NCI-H524 (cell line): ENCODE data around the gene TSSC4.
"Not testable (repeated sequence)": the region's sequence is repeated elsewhere in the genome, so short reads cannot be mapped to it uniquely, and the experiment has no call there.

ENCODE experiments used
- DNase-seq, 2 experiments: peaks; one replicate each; lab custom pipeline; 2025; lab: John Stamatoyannopoulos, UW

The TSSC4 gene

DNA sequence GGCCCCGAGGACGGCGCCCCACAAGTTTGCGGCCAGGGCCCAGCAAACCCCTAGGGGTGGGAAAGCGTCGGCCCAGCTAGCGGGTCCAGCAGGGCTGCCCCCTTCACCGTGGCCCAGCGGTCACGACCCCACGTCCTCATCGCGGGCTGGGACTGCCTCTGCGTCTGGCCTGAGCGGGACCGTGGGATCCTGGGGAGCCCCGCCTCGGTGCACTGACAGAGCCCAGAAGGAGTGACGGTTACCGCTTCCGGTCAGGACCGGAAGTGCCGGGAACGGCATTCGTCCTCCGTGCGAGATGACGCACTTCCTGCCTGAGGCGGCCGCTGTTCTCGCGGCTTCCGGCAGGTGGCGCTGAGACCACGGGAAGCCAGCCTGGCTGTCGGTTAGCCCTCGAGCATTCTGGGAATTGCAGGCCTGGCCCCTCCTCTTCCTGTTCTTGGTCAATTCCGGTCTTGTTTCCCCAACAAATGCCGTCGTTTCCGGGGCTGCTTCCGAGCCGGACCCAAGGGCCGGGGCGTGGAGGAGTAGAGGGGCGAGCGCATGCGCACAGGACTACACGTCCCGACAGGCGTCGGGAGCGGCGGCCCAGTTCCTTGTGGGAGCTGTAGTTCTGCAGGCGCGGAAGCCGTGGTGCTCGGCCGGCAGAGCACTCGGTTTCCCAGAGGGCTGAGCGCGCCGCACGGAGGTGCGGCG is at the start of gene TSSC4:
Gene TSSC4, plus strand, starts transcription at position 682 of the 693 bp plus-strand sequence. CDS start 1,884 bp downstream, outside the sequence.
- peak; percentile 99 for DNase-seq

DNA sequence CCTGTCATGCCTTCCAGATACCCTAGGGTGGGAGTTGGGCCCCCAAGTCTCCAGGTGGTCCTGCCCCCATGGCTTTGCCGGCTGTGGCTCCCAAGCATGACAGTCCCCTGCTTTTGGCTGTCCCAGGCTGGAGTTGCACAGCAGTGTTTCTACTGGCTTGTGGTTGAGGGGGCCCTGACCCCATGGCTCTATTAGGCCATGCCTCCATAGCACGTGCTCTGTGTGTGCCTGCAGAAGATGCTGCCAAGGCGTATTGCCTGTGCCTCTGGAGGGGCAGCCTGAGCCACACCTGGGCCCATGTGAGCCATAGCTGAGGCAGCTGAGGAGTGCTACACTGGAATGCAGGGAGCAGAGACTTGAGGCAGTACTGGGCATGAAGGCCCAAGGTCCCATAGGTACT is 48.8 kb upstream of the TSSC4 start:
- DNase-seq, result no peak

DNA sequence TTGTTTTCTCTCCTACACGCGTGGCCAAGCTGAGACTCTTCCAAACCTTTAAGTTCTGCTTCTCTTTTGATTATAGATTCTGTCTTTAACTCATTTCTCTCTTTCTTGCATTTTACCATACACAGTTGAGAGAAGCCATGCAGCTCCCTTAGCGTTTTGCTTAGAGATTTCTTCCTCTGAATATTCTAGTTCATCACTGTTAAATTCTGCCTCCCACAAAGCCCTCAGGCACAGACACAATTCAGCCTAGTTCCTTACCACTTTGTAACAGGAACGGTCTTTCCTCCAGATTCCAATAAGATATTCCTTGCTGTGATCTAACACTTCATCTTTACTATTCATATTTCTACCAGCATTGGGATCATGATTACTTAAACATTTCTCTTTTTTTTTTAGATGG is 48.1 kb upstream of the TSSC4 start:
- DNase-seq, result no peak

DNA sequence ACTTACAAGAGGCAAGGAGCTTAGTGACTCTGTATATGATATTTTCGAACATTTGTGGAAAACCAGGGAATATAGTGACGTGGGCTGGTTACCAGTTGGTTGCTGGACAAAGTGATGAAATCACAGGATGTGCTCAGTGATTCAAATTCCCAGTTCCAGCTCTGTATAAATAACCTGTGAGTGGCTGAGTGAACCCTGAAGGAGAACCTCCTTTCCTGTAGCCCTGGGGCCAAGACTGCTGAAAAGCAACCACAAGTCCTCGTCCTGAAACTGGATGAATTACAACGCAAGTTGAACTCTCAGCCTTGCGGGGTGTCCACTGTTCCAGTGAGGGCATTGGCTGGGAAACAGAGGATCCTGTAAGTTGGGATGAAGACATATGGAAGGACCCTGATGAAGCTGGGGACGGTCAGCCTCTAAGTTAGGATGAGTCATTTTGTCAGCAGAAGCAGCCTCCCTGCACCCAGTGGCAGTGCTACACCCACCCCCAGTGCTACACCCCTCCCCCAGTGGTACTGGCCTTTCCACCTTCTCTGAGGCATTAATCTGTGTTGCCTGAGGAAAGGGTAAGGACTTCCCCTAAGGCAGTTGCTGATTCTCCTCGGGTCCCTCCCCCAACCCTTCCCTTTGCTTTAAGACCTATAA is 45.4 kb upstream of the TSSC4 start:
- DNase-seq, result no peak

DNA sequence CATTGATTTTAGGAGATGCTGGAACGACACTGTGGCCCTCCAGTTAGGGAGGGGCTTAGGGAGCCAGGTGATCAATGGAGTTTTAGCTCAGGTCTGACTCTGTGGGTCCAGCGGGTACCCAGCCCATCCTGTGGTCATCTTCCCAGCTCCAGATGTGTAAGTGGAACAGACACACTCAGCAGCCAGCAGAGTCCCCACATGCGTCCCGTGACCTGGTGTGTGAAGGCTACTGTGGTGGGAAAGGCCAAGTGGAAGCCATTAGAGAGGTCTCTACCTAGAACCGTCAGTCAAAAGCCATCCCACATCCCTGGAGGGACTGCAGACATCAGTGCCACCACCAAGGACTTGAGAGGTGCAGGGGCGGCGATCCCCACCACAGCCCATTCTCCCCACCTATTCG is 43.3 kb upstream of the TSSC4 start:
- DNase-seq, result no peak

DNA sequence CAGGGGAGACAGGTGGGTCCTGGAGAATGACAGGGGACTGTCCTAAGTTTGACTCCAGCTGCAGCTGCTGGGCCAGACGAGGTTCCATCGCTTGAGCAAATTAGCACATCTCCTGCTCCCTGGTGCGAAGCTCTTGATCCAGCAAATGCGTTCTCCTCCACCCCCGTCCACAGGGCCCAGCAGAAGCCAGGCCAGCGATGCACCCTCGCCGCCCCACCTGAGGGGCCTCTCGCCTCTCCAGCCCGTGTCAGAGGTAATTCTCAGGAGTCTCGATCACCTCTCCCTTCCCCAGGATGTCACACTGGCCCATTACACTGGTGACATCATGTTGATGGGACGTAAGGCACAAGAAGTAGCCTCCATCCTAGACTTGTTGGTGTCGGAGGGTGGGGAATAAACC is 42.9 kb upstream of the TSSC4 start:
- DNase-seq, result not testable (repeated sequence)

DNA sequence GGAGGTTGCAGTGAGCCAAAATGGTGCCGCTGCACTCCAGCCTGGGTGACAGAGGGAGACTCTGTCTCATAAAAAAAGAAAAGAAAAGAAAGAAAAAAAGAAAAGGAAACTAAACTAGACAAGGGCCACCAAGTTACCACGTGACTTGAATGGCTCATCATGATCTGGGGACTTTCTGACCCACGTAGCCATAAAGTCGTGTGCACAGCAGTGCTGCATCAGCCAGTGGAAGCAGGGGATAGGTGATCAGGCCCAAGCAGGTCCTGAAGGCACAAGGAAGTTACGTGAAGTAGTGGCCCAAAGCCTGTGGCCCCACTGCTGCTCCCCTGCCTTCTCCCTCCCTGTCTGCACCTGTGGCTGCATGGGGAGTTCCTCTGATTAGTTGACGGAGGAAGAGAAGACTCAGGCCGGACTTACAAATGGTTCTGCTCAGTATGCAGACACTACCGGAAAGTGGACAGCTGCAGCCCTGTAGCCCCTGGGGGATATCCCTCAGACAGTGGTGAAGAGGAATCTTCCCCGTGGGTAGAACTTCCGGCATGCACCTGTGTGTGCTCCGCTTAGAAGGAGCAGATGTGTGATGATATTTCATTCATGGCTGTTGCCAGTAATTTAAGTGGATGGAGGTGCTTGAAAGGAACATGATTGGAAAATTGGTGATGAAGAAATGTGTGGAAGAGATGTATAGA is 41.7 kb upstream of the TSSC4 start:
- DNase-seq, result no peak

DNA sequence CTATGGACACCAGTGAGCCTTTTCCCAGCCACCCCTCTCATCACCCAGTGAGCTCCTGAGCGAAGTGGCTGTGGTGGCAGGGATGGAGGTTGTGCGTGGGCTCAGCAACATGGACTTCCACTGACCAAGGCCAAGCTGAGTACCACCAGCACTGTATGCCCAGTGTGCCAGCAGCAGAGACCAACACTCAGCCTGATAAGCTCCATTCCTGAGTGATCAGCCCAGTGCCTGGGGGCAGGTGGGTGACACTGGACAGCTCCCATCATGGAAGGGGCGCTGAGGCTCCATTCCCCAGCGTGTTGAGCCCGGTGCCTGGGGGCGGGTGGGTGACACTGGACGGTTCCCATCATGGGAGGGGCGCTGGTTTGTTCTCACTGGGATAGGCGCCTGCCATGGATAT is 41.0 kb upstream of the TSSC4 start:
- DNase-seq, result no peak

DNA sequence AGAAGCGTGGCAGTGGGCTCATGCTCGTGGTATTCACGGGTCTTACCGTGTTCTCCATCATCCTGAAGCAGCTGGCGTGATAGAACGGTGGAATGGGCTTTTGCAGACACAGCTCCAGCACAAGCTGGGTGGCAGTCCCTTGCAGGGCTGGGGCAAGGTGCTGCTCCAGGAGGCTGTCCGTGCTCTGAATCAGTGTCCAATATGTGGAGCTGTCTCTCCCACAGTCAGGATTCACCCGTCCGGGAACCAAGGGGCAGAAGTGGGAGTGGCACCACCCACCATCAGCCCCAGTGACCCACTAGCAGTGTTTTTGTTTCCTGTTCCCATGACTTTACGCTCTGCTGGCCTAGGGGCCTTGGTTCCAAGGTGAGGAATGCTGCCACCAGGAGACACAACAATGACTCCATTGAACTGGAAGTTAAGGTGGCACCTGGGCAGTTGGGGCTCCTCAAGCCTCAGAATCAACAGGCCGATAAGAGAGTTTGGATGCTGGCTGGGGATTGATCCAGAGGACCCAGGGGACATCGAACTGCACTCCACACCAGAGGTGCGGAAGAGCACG is 40.4 kb upstream of the TSSC4 start:
- DNase-seq, result no peak

DNA sequence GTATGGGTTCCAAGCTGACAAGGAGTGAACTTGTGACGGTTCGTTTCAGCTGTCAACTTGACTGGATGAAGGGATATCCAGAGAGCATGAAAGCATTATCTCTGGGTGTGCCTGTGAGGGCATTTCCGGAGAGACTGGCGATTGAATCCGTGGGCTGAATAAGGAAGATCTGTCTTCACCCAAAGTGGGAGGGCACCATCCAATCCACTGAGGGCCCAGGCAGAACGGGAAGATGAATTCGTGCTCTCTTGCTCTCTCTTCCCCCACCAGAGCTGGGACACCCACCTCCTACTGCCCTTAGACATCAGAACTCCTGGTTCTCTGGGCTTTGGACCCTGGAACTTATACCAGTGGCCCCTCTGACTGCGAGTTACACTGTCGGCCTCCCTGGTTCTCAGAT is 39.0 kb upstream of the TSSC4 start:
- DNase-seq, result no peak

DNA sequence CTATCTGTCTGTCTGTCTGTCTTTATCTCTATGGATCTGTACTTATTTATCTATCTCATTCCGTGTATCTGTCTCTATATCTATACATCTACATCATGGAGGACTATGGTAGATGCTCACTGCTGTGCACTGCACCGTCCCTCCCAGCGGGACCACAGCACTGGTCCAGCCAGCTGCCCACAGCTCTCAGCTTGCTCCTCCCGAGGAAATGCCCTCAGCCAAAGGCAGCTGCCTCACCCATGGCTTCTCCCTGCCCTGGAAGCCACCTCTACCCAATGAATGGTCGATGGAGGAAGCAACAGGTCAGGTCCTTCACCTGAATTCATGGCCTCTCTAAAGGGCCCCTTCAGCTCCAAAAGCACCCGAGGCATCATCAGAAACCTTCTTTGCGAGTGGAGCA is 38.1 kb upstream of the TSSC4 start:
- DNase-seq, result no peak

DNA sequence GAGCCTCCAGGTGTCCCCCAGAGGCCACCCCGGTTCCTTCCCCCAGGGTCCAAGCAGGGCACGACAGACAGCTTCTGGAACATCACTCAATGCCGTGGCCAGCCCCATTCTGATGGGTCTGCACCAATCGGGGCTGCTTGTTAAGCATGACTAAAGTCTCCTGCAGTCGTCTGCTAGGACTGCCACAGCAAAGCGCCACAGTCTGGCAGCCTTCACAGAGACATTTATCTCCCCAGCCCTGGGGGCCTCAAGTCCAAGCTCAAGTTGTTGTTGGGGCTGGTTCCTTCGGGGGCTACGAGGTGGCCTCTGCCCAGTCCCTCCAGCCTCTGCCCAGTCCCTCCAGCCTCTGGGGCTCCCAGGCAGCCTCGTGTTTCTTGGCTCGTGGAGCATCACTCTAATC is 37.4 kb upstream of the TSSC4 start:
- DNase-seq, result no peak

DNA sequence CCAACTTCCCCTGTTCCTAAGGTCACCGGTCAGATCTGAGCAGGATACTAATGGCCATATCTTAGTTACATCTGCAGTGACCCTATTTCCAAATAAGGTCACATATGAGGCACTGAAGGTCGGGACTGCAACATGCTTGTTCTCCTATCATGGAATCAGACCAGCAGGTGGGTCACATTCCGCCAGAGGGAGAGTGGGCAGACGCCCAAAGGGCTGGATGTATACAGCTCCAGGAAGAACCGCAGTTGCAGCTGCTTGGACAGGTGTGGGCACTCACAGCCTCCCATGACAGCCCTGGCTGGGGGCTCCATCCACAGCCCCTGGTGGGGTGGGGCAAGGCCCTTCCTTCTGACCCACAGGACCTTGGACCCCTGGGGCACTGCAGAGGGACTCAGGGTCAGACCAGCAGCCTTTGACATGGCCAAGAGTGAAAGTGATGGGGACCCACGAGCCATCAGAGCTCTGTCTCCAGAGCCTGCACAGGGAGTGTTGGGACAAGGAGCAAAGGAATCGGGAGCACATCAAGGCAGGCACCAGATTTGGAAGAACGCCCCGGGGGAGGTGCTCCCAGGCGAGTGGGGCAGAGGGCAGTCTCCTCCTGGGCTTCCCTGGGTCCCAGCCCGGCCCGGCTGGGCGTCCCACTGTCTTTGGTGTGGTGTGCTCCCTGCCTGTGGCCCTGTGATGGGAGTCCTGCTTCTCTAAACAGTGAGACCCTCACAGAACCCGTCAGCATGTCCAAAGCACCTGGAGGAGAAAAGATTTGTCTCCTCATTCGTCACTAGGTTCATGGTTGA is 36.8 kb upstream of the TSSC4 start:
- no peak for DNase-seq

DNA sequence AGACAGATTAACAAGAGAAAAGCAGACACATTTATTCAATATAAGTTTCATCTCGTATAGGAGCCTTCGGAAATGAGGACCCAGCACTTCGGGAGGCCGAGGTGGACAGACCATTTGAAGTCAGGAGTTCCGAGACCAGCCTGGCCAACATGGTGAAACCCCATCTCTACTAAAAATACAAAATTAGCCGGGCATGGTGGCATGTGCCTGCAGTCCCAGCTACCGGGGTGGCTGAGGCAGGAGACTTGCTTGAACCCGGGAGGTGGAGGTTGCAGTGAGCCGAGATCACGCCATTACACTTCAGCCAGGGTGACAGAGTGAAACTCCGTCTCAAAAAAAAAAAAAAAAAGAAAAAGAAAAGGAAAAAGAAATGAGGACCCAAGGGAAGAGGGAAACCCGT is 36.2 kb upstream of the TSSC4 start:
- DNase-seq, result not testable (repeated sequence)

DNA sequence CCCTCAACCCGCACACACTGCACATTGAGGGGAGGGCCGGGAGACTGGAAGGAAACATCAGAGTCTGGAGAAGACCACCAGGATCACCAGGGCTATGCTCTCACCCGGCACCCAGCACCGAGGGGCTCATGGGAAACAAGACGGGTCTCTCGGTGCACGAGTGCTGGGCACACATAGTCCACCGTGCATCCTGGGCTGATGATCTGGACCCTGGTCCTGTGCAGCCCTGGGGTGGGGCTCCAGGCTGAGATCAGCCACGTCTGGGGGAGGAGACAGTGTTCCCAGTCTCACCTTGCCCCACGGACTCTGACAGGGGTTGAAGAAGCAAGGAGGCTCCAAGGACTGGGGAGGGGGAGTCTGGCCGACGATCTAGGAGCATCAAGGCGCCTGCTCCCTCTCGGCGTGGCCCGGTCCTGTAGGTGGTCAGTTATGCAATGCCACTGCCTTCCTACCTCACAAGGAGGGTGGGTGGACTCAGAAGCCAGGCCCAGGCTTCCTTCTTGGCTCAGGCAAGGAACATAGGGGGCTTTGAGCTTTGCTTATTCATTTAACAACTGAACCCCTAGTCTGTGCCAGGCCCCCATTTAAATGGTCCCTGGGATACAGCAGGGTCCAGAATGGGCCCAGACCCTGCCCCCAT is 34.9 kb upstream of the TSSC4 start:
- no peak for DNase-seq

DNA sequence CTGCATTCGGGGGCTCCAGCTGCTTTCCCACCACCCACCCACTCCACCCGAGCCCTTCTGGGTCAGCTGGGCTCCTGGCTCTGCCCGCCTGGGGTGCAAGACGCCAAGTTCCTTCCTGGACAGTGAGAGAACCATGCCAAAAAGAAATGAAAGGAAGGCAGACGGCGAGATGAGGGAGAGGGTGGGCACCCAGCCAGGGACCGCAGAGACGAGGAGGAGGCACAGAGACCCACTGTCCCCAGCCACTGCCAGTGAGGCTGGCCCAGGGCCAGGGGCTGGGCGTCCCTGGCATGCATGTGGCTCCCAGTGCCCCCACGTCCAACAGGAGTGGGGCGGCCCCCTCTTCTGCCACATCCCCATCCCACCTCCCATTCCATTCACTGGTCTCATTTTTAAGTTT is 34.3 kb upstream of the TSSC4 start:
- no peak for DNase-seq

DNA sequence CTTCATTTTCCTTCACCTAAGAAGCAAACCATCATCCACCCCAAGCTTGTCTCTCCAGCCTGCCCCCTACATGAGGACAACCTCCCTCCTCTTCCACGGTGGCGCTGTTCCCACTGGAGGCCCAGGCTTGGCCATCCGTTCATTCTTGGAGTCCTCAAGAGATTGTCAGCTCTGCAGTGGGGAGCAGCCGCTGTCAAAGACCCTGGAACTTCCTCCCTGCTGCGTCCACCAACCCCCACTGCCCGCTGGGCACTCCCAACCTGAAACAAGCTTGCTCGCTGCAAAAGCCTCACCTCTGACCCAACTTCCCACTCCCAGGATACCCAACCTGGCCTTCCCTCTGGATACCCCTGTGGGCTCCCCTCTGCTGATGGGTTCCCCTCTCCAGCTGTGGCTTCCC is 33.8 kb upstream of the TSSC4 start:
- no peak for DNase-seq

DNA sequence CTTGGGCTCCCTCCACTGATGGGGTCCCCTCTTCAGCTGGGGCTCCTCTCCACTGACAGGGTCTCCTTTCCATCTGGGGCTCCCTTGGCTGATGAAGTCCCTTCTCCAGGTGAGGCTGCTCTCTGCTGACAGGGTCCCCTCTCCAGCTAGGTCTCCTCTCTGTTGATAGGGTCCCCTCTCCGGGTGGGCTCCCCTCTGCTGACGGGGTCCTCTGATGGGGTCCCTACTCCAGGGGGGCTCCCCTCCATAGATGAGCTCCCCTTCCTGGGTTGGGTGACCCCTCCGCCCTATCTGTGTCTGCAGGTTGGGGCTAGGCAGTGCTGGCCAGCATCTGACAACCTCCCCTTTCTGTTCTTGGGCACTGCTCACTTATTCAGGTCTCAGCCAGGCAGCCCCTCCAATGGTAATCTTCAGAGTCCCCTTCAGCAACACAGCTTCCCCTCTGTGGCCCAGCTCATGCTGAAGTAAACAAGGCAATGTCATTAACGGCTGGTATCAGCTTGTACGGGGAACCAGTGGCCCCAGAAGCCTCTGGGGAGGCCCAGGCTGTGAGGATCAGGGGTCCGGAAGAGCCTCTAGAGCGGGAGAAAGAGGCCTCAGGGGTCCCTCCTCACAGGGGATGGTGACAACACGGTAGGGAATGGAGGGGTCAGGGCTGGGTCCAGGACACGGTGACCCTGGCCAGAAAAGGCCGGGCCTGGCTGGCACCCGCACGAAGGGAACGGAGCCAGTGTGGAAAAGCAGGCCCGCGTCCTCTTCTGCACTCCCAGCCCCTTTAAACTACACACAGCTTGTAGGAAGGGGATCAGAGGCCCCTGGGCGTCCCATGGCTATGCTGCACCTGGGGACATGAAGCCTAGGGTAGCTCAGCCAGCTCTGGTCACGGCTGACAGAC is 33.0 kb upstream of the TSSC4 start:
- no peak for DNase-seq

DNA sequence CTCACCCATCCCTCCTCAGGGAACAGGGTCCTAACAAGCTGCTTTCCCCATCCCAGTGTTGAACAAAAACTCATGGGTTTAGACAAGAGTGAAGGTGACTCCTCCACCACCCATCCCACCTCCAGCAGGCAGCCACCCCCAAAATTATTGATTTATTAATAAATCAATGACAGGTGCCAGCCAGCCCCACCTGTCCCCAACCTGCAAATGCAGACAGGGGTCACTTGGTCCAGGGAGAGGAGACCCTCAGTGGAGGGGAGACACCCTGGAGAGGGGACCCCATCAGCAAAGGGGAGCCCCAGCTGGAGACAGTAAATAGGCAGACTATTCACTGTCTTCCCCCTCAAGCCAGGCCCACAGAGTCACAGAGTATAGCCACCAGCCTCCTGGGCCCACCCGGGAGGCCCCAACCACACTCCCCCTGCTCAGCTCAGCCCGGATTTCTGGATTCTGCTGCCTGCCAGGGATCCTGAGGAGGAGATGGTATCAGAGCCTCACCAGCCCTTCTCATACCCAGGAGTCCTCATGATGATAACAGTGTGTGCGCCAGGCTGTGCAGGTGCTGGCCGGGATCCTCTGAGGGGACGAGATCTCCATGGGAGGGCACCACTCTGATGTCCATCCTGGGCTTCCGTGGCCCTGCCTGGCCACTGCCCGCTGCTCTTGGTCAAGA is 32.2 kb upstream of the TSSC4 start:
- no peak for DNase-seq

DNA sequence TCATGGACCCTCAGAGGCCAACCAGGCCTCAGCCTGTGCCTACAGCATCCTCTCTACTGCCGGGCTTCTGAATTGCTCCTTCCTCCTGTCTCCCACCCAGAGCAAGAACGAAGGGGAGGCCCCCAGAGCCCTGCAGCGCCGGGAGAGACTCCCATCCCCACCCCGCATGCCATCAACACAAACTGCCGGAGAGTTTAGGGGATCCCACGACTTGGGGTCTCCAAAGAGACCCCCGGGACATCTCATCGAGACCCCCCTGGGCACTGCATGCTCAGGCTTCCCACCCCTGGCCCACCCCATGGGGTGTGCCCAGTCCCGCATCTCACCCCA is 31.7 kb upstream of the TSSC4 start:
- DNase-seq, result no peak
